H1 (cell line): ENCODE measurements around the gene PRKCI.
"Not testable (repeated sequence)": the region's sequence is repeated elsewhere in the genome, so short reads cannot be mapped to it uniquely, and the experiment has no call there.

Experiments
- POLR2A ChIP-seq, 2 experiments: IDR thresholded peaks; 1 replicate in 1 of 2; 2 replicates in 1 of 2; pipeline ENCODE4 v1.6.1; 2011; ENCODE audit warnings: low read depth in 2 of 2, low read length in 2 of 2, mild to moderate bottlenecking in 2 of 2; ENCODE audit errors: control extremely low read depth in 1 of 2
- TAF1 ChIP-seq: IDR thresholded peaks from 2 replicates; pipeline ENCODE4 v1.6.1; 2011; ENCODE audit warnings: mild to moderate bottlenecking, low read depth, low read length
- TF ChIP-seq, protein P1 (sequence below), 3 experiments: IDR thresholded peaks; 1 replicate in 2 of 3; 2 replicates in 1 of 3; pipeline versions ENCODE4 v1.5.1 to v1.6.1; 2011; ENCODE audit warnings: low read length in 3 of 3, mild to moderate bottlenecking in 3 of 3, inconsistent platforms in 2 of 3, low read depth in 1 of 3, moderate library complexity in 1 of 3; ENCODE audit not compliant: insufficient read depth in 1 of 3; ENCODE audit errors: control extremely low read depth in 1 of 3

GRCh38 chr3:170343859-170344258, 121.6 kb downstream of the PRKCI start:
- TF ChIP-seq, protein P1, sequence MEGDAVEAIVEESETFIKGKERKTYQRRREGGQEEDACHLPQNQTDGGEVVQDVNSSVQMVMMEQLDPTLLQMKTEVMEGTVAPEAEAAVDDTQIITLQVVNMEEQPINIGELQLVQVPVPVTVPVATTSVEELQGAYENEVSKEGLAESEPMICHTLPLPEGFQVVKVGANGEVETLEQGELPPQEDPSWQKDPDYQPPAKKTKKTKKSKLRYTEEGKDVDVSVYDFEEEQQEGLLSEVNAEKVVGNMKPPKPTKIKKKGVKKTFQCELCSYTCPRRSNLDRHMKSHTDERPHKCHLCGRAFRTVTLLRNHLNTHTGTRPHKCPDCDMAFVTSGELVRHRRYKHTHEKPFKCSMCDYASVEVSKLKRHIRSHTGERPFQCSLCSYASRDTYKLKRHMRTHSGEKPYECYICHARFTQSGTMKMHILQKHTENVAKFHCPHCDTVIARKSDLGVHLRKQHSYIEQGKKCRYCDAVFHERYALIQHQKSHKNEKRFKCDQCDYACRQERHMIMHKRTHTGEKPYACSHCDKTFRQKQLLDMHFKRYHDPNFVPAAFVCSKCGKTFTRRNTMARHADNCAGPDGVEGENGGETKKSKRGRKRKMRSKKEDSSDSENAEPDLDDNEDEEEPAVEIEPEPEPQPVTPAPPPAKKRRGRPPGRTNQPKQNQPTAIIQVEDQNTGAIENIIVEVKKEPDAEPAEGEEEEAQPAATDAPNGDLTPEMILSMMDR (IDR thresholded peaks at IDR 0.05; ENCODE audit: control extremely low read depth in 1 of 3, insufficient read depth in 1 of 3, low read depth in 1 of 3, low read length in 3 of 3) = not testable (repeated sequence)
- not testable (repeated sequence) for TF ChIP-seq TAF1; POLR2A (IDR thresholded peaks at IDR 0.05; ENCODE audit: control extremely low read depth in 1 of 2, low read depth in 2 of 2, low read length in 2 of 2)
